HG03432 (cell line): ENCODE measurements around the gene CDH23.

Experiments
- ATAC-seq: cut with Tn5 transposase; IDR thresholded peaks from one replicate; pipeline ENCODE4 v1.9.1; 2021; ENCODE audit warnings: mild to moderate bottlenecking, moderate library complexity; ENCODE audit not compliant: unreplicated experiment

CDH23 gene

DNA sequence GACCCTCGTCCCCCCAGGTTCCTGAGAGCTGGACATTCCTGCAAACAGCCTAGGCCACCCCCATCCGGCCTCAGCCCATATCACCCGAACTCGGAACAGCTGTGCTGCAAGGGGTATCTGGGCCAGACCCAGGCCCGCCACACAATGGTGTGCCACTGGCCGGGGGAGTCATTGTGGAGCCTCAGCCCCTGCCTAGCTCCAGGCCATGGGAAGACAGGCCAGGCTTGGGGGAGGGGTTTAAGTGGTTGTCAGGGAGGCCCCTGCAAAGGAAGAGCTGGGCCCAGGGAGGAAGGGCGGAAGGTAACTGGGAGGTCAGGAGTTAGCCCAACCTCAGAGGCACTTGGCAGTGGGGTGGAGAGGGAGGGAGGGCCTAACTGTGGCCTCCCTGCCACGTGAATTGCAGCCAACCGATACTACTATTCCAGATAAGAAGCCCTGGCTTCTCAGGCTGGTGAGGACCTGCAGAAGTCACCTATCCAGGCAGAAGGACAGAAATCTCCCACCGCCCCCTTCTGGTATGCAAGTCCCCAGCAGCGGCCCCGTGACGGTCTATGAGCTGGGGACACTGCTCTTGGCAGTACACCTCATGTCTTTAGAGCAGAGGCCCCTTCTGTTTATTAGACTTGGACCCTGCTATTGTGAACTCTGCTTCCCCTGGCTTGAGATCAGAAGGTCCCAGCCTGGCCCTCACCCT lies 349.8 kb downstream of the CDH23 start:
- no peak for ATAC-seq

DNA sequence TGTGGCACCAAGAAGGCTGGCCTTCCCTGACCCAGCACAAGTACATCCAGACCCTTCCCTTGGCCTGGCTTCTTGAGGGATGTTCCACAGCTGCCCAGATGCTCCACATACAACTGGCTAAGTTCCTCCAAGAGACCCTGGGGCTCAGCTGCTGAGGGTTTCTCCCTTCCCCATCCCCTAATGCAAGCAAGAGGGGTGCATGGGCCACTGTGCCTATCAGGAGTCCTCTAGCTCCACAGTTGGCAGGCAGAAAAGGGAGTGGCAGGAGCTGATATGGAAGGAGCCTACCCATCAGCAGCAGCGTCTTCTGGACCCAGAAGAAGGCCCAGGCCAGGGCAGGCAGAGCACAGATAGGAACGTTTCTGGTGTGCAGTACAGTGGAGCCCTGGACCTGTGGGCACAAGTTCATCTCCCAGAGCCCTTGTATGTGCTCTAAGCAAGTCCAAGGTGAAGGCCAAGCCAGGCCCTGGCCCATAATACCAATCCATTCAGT lies 350.4 kb downstream of the CDH23 start:
- ATAC-seq = no peak

DNA sequence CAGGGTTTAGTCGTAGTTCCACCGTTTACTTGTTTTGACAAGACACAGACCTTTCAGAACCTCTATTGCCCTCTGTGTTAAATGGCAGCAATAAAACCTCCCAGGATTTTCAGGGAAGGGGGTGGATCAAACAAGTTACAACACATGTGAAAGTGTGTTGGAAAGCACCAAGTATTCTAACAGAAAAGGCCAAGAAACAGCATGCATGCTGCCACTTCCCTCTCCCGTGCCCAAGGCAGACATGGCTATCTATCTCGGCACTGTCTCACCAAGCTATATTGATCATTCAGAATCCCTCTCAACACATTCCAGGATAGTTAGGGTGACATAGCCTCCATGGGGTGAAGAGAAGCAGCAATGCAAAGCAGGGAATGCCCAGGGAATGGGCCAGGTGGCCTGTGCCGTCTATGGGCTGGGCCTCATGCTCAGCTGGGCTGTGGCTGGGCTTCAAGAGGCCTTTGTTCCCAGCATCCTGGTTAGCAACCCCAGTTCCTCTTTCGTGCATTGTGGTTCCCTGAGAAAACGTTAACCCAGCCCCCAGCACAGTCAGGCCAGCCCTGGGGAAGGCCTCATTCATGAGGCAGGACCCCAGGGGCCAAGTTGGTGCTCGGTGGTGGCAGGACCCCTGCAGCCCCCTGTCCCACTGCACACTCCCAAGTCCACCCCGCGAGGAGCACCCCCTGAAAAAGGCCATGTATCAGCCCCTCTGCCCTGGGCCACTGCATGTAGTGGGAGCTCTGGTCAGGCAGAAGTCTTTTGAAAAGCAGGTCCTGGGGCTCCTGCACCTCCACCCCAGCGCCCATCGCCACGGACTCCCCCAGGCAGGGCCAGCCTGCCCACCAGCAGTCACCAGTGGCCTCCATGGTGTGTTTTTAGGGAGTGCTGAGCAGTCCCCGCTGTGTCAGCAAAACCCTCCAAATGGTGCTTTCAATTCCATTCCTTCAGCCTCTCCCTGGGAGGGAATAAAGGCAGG lies 351.1 kb downstream of the CDH23 start:
- ATAC-seq = no peak

DNA sequence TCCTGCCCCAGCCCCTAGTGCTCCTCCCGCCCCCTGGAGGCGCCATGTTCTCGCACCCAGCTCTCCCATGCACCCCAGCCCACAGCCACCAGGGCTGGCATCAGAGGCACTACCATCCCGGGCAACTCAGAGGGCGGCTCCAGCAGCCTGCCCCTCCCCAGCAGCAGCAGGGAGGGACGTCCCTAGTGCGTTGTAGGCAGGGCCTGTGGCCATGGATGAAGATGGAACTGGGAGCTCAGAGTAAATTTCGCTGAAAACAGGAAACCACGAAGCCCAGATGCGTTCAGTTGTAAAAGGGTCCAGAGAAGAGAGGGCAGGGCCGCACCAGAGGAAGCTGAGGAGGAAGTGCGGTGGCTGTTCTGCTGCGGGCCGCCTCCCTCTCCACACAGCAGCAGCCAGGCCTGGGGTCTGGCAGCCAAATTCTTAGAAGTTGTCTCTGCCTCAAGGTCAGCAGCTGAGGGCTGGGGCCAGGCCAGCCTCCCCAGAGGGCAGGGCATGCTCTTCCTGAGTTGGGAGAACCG lies 352.0 kb downstream of the CDH23 start:
- ATAC-seq = no peak

DNA sequence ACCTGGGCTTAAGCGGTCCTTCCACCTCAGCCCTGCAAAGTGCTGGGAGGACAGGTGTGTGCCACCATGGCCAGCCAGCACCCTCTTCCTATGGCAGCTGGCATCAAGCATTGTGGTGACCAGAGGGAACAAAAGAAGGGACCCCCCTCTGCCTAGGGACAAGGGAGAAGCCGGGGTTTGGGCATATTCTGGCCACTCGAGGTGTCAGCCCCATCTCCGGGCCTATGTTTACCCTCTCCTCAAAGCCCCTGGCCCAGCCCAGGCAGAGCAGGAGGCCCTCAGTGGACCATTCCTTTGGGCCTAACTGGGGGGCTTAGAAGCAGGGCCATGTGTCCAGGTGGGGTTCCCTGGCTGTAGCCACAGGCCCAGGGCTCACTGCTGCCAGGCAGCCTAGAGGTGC lies 352.7 kb downstream of the CDH23 start:
- ATAC-seq = no peak

DNA sequence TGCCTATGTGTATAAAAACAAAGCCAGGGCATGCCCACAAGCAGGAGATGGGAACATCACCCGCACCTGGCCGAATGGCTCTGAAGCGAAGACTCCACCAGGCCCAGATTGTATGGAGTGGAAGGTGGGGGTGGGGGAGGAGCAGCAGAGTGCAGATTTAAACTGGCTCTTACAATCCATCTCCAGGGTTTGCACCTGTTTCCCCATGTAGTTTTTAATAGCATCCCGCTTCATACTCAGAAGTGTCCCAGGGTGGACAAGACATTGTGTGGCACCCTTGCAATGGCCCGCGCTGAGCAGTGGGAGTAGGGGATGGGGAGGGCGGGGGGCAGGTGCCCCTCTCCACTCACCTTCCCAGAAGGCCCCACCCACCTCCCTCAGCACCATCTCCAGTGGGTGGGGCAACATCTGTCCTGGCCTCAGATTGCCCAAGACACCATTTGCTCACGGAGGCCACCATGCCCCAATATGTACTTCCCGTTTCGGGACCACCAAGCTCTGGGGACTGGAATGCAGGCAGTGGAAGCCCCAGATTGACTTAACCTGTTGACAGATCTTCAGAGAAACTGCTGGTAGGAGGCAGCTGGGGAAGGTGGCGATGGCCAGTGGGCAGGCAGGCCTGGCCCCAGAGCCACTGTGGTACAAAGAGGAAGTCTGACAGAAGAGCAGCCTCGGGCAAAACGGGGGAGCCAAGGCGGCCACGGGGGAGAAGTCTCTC lies 353.6 kb downstream of the CDH23 start:
- no peak for ATAC-seq

DNA sequence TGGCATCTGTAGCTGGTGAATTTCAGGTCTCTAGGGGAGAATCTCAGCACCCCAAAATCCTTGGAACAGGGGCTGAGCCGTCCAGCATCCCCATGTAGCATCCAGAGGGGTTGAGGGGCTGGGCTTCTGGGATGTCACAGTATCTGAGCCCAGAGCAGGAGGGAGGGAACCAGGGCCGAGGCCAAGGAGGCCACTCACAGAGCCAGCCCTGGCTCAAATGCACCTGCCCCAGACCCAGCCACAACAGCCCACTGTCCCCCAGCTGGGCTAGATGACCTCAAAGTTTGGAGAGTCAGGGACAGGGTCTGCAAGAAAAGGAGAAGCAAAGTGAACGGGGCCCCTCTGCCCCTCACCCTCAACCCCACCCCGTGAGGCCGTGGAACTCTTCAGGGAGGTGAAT lies 354.3 kb downstream of the CDH23 start:
- ATAC-seq = no peak

DNA sequence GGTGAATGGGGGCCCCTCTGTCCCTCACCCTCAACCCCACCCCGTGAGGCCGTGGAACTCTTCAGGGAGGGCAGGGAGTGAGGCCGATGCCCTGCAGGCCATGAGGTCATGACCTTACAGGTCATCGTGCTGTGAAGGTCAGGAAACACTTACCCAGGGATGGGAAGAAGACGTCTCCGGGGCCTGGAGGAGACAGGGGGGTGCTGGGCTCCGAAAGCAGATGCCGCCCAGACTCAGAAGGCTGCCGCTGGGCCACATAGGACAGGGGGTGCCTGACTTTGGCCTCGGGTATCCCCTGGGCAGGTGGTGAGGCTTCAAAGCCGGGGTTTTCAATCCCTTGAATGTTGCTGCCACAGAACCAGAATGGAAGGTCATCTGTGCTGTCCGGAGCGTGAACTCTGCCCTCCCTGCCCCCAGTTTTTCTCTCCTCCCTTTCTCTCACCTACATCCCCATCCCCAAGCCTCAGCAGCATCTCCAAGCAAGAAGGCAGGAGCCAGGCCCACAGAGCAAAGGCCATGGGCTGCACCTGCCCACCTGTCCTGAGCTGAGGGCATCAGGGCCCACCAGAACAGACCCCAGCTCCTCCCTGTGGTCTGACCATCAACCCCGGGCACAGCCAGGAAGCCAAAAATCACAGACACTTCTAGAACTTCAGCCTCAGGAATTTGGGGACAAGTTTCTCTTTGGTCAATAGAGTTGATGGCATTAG lies 354.9 kb downstream of the CDH23 start:
- ATAC-seq = no peak

DNA sequence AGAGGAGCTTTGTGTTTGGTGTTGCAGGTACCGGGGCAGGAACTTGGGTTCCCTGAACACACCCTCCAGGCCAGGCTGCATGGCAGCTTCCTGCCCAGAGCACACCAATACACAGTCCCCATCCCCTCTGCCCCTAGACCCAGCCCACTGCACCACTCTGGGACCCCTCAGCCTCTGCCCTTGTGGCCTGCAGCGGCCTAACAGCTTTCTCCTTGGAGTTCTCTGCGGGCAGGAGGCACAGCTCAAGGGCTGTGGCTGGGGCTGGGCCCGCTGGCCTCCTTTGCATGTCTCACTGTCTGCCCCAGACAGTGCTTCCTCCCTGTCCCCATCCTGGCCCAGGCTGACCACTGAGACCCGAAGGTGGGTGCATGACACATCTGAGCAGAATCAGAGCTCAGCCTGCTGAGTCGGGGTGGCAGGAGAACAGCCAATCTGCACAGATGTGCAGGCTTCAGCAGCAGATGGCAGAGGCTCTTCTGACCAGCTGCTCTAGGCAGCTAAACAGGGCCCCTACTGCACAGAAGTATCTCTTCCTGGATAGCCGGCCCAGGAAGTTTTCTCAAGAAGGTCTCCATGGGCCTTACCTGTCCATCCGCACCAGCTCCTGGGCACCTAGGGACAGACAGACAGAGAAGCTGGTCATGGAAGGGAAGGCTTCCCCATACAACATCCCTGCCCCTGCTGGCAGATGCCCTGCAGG lies 355.8 kb downstream of the CDH23 start:
- ATAC-seq = no peak

DNA sequence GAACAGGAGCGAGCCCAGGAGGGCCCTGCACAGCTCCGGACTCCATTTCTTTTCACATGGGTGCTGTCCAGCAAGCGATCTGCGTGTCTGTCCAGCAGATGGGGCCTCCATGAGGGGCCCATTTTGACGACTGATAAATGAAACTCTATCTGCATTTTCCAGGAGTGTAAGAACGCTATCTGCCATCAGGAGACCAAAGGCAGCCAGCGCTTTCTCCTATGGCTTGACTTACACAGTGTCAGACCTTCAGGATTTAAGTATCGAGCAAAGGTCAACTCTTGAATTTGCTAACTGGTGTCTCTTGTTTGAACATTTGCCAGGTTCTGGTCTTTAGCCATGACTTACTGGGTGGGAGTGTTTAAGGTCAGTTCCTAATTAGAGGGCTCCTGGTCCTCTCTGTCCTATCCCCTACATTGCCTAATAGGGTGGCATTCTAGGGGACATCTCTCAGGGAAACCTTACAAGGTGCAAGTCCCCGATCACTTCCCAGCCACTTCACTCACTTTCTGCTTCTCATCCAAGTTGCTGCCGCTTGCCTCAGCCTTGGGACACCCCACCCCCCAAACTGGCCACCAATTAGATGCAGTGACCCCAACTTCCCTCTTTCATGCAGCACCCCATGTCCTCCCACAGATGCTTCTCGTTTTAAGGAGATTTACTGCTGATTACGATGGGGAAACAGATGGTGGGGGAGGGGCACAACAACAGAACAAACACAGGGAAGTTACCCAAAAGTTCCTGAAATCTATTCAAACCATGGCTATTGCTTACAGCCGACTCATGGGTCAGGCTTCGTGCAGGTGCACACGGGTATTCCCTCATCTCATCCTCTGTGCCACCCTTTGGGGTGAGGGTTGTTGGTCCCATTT lies 356.6 kb downstream of the CDH23 start:
- no peak for ATAC-seq

DNA sequence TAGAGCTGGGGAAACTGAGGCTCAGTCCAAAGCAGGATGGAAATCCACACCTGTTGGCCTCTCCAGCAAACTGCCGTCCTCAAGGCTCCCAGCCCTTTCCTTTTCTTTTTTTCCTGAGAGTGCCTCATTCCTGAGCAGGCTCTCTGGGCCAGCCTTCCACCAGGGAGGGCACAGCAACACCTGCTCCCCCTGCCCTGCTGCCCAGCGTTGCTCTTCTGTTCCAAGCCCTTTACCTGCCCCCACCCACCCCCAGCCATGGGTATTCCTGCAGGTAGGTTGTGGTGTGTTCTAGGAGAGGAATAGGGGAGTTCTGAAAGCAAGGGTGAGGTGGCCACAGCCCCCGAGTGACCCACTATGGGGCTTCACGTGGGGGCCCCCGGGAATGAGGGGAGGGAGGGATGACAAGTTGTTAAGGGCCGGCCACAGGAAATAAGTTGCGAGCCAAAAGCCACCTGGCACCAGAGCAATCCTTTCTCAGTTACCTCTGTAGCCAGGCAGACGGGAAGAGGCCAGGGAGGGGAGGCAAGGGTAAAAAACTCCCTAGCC lies 357.3 kb downstream of the CDH23 start:
- ATAC-seq = no peak

DNA sequence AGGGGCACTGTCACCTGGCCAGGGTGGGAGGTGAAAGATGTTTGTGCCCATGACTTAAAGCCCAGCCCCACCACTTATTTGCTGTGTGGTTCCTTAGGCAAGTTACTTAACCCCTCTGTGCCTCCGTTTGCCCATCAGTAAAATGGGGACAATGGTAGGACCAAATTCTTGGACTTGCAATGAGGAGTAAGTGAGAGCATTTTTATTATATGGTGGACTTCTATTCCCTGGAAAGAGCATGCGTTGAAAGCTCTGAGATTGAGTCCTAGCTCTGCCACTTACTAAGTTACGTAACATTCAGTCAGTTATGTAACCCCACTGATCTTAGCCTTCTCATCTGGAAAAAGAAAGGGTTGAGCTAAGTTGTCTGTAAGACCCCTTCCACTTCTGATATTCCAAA lies 357.8 kb downstream of the CDH23 start:
- no peak for ATAC-seq

DNA sequence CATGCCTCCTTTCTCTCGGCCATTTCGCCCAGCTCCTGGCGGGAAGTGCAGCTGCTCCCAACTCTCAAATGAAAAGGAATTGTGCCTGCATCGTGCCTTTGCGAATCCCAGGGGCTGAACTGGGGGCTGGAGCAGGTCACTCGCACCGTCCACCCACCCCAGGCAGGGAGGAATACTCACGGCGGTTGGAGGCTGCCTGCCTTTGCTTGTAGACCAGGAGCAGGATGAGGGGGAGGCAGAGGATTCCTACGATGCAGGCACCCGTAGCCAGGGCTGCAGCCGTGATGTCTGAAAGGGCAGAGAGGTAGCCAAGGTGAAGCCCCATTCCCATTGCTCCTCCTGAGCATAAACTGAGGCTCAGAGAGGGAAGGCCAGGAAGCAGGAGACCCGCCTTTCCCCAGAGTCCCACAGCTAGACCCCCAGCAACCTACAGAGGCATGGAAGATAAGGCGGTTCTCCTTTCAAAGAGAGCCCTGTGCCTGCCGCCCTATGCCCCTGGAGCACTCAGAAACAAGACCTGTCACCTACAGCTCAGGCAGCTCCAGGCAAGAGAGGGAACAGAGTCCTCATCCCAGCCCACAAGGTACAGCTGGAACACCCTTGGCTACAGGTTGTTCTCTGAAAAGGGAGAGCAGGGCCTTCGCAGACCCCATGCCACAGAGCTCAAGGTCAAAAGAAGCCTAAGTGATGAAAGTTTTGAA lies 358.6 kb downstream of the CDH23 start:
- ATAC-seq = no peak

DNA sequence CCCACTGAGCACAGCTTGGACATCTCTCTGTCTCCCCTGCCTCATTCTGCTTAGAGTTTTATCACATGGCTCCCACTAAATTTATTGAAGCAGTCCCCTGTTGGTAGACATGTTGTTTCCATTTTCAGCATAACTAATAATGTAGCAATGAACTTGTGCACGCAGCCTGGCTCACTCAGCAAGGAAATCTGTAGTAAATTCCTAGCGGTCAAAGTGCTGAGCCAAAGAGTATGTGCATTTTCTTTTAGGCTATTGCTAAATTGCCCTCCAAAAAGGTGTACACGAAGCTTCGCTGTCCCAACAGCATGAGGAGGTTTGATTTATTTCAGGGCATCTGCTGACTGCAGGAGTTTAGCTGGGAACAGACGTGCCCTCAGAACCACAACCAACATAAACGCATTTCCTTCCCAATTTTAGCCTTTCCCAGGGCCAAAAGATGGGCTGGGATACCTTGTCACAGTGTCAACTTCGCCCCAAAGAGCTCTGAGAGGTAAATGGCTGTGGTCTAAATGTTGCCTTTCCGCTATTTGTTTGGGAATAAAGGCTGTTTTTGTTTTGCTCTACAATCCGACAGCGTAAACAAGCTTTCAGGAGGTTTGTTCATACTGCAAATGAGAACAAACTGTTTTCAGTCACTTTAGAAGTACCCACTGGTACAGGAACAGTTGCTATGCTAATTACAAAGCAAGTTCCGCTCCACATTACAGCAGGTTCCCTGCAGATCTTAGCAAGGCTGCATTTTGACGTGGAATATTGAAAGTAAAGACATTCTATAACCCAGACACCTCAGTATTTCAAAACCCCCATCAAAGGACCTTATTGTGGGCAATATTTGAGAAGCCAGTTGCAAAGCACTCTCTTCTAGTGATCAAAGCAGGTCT lies 359.8 kb downstream of the CDH23 start:
- no peak for ATAC-seq

DNA sequence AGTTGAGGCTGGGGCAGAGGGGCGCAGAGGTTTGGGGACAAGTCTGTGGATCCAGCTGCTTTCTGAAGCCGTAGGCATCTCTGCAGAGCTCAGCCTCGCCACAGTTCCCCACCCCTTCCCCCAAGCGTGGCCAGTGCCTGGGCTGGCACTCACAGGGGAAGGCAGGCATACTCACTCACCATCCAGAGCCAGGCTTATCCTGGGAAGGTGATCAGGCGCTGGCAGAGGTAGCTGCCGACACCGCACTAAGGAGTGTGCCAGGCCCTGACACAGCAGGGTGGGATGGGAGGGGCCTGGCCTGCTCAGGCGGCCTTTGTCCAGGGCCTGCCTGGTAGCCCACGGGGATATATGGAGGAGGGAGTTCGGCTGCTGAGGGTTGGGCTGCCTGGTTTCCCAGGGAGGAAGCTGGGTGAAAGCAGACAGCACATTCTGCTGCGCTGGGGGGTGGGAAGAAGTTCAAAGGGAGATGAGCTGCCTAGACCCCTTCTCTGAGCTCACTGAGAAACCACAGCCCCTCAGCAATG lies 360.7 kb downstream of the CDH23 start:
- ATAC-seq = no peak

DNA sequence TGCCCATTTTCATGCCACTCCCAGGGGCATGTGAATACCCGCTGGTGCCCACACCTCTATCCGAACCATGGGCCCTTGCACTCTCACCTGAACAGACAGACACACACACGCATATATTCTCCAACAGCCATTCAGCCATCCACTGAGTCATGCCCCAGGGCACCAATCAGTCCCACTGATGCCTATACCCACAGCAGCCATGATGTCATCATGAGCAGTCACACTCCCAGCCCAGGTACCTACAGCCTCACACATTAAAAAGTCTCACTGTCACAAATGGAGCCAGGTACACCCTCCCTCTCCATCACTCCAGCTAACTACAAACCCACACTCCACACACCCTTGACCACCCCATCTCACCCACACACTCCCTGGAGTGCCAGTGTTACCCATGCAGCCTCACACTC lies 364.4 kb downstream of the CDH23 start:
- no peak for ATAC-seq
